HEK293 (cell line): ENCODE results near the gene TSHZ2.
A peak's percentile ranks its signal among the peaks of the same experiment; 100 is the strongest.

Experiments used
- KLF17 ChIP-seq: fragments of 450-650 bp; formaldehyde crosslinking; IDR thresholded peaks from 2 replicates; pipeline ENCODE4 v1.5.1; 2016; ENCODE audit warnings: missing biosample characterization, missing genetic modification characterization
- KLF9 ChIP-seq: fragments of 450-650 bp; formaldehyde crosslinking; IDR thresholded peaks from 2 replicates; pipeline ENCODE4 v1.5.1; 2016; ENCODE audit warnings: missing biosample characterization, missing genetic modification characterization, low read depth
- OSR2 ChIP-seq: fragments of 450-650 bp; formaldehyde crosslinking; IDR thresholded peaks from 2 replicates; pipeline ENCODE4 v1.5.1; 2016; ENCODE audit warnings: missing biosample characterization, missing genetic modification characterization
- PRDM10 ChIP-seq: fragments of 450-650 bp; formaldehyde crosslinking; IDR thresholded peaks from 2 replicates; pipeline ENCODE4 v1.5.1; 2016; ENCODE audit warnings: missing biosample characterization, missing genetic modification characterization
- PRDM6 ChIP-seq: fragments of 450-650 bp; formaldehyde crosslinking; IDR thresholded peaks from 2 replicates; pipeline ENCODE4 v1.5.1; 2017; ENCODE audit warnings: missing biosample characterization, missing genetic modification characterization
- SALL2 ChIP-seq: fragments of 450-650 bp; formaldehyde crosslinking; IDR thresholded peaks from 2 replicates; pipeline ENCODE4 v1.5.0; 2017; ENCODE audit warnings: missing biosample characterization, mild to moderate bottlenecking, missing genetic modification characterization, borderline replicate concordance
- SP3 ChIP-seq: fragments of 450-650 bp; formaldehyde crosslinking; IDR thresholded peaks from 2 replicates; pipeline ENCODE4 v1.5.1; 2016; ENCODE audit warnings: missing biosample characterization, missing genetic modification characterization
- TSHZ1 ChIP-seq: fragments of 450-650 bp; formaldehyde crosslinking; IDR thresholded peaks from 2 replicates; pipeline ENCODE4 v1.5.1; 2016; ENCODE audit warnings: missing biosample characterization, missing genetic modification characterization, borderline replicate concordance
- ZBTB17 ChIP-seq: fragments of 450-650 bp; formaldehyde crosslinking; IDR thresholded peaks from 2 replicates; pipeline ENCODE4 v1.5.1; 2016; ENCODE audit warnings: missing biosample characterization, missing genetic modification characterization
- ZFP69B ChIP-seq: fragments of 450-650 bp; formaldehyde crosslinking; IDR thresholded peaks from 2 replicates; pipeline ENCODE4 v1.5.1; 2016; ENCODE audit warnings: missing biosample characterization, missing genetic modification characterization
- ZNF19 ChIP-seq: fragments of 450-650 bp; formaldehyde crosslinking; IDR thresholded peaks from 2 replicates; pipeline ENCODE4; 2016; ENCODE audit warnings: missing biosample characterization, missing genetic modification characterization, low read depth
- ZNF362 ChIP-seq: fragments of 450-650 bp; formaldehyde crosslinking; IDR thresholded peaks from 2 replicates; pipeline ENCODE4 v1.5.1; 2016; ENCODE audit warnings: missing biosample characterization, missing genetic modification characterization
- ZNF398 ChIP-seq: fragments of 450-650 bp; formaldehyde crosslinking; IDR thresholded peaks from 2 replicates; pipeline ENCODE4 v1.5.1; 2017; ENCODE audit warnings: missing biosample characterization, missing genetic modification characterization
- ZNF426 ChIP-seq: fragments of 450-650 bp; formaldehyde crosslinking; IDR thresholded peaks from 2 replicates; pipeline ENCODE4 v1.5.1; 2017; ENCODE audit warnings: missing biosample characterization, missing genetic modification characterization, mild to moderate bottlenecking, inconsistent platforms, moderate library complexity
- ZNF501 ChIP-seq: fragments of 450-650 bp; formaldehyde crosslinking; IDR thresholded peaks from 2 replicates; pipeline ENCODE4 v1.5.1; 2016; ENCODE audit warnings: missing biosample characterization, missing genetic modification characterization
- ZNF561 ChIP-seq: fragments of 450-650 bp; IDR thresholded peaks from 2 replicates; pipeline ENCODE4 v1.5.1; 2018; ENCODE audit warnings: missing biosample characterization, missing genetic modification characterization, borderline replicate concordance
- ZNF629 ChIP-seq: fragments of 450-650 bp; formaldehyde crosslinking; IDR thresholded peaks from 2 replicates; pipeline ENCODE4 v1.5.1; 2017; ENCODE audit warnings: missing biosample characterization, missing genetic modification characterization
- ZNF639 ChIP-seq: fragments of 450-650 bp; formaldehyde crosslinking; IDR thresholded peaks from 2 replicates; pipeline ENCODE4 v1.5.1; 2016; ENCODE audit warnings: missing biosample characterization, missing genetic modification characterization
- ZSCAN30 ChIP-seq: fragments of 450-650 bp; IDR thresholded peaks from 2 replicates; pipeline ENCODE4 v1.5.1; 2018; ENCODE audit warnings: missing biosample characterization, mild to moderate bottlenecking, missing genetic modification characterization, moderate library complexity

TSHZ2 gene

GRCh38 chr20:53162251-53162835 lies 190.2 kb downstream of the TSHZ2 start (continued):
- peak; percentile 35; the same call in 1 of the 2 replicates for TF ChIP-seq ZNF398 (tag by site-specific recombination)
- peak; percentile 86 for TF ChIP-seq PRDM6
- peak; percentile 74; the same call in 1 of the 2 replicates for TF ChIP-seq KLF17 (tag by site-specific recombination)
- peak; percentile 97 for TF ChIP-seq TSHZ1
- peak; percentile 39; the same call in 1 of the 2 replicates for TF ChIP-seq SP3
- TF ChIP-seq SALL2 (tag by site-specific recombination): no peak
- peak; percentile 70 for TF ChIP-seq ZFP69B (tag by site-specific recombination)
- peak; percentile 97 for TF ChIP-seq ZNF629 (tag by site-specific recombination)
- 0 out of 2 replicates have a peak, but pooled peaks have one; percentile 18 for TF ChIP-seq ZSCAN30 (tag by site-specific recombination)
- peak; percentile 53; the same call in 1 of the 2 replicates for TF ChIP-seq ZNF561 (tag by site-specific recombination)
- TF ChIP-seq KLF9 (tag by site-specific recombination): peak; percentile 37; the same call in 1 of the 2 replicates
- TF ChIP-seq ZNF362 (tag by site-specific recombination): 0 out of 2 replicates have a peak, but pooled peaks have one; percentile 55
- TF ChIP-seq PRDM10 (tag by site-specific recombination): peak; percentile 95
- TF ChIP-seq ZNF639 (tag by site-specific recombination): peak; percentile 90
- TF ChIP-seq ZNF426 (tag by site-specific recombination): no peak
- TF ChIP-seq ZNF501: 0 out of 2 replicates have a peak, but pooled peaks have one; percentile 17
- no peak for TF ChIP-seq ZNF19 (tag by site-specific recombination)
- TF ChIP-seq ZBTB17 (tag by site-specific recombination): peak; percentile 98
- peak; percentile 59 for TF ChIP-seq OSR2 (tag by site-specific recombination)
